AML-193 (cell line): Measurements from ENCODE around the gene HS2ST1.
A peak's percentile ranks its signal among the peaks of the same experiment; 100 is the strongest.
"Not testable (repeated sequence)": the region's sequence is repeated elsewhere in the genome, so short reads cannot be mapped to it uniquely, and the experiment has no call there.

ENCODE experiments used
- DNase-seq, 2 experiments: peaks; one replicate each; lab custom pipeline; 2025; lab: John Stamatoyannopoulos, UW

The HS2ST1 gene

GRCh38 chr1:86914601-86914997 is at the start of gene HS2ST1:
Gene HS2ST1 (plus strand): TSS chr1:86914635.
- no peak for DNase-seq

GRCh38 chr1:86865973-86866637 is 48.3 kb upstream of the HS2ST1 start:
- DNase-seq = no peak

- DNase-seq = peak in 1 of 2 experiments; percentile 4
Measured at GRCh38 chr1:86866665-86867064, 47.8 kb upstream of the HS2ST1 start.

GRCh38 chr1:86867278-86867677 is 47.2 kb upstream of the HS2ST1 start:
- DNase-seq = not testable (repeated sequence)

- DNase-seq = no peak
Measured at GRCh38 chr1:86868477-86868876, 46.0 kb upstream of the HS2ST1 start.

GRCh38 chr1:86871001-86871400 is 43.4 kb upstream of the HS2ST1 start:
- DNase-seq = no peak

GRCh38 chr1:86872086-86872485 is 42.3 kb upstream of the HS2ST1 start:
- no peak for DNase-seq

GRCh38 chr1:86875722-86876121 is 38.7 kb upstream of the HS2ST1 start:
- no peak for DNase-seq

- DNase-seq = no peak
Measured at GRCh38 chr1:86887479-86888162, 26.8 kb upstream of the HS2ST1 start.

GRCh38 chr1:86888327-86888726 is 26.1 kb upstream of the HS2ST1 start:
- no peak for DNase-seq

GRCh38 chr1:86899401-86899800 is 15.0 kb upstream of the HS2ST1 start:
- not testable (repeated sequence) for DNase-seq

- no peak for DNase-seq
Measured at GRCh38 chr1:86905875-86906274, 8.6 kb upstream of the HS2ST1 start.

GRCh38 chr1:86906419-86906818 is 8.0 kb upstream of the HS2ST1 start:
- no peak for DNase-seq

- no peak for DNase-seq
Measured at GRCh38 chr1:86912281-86912900, 2.0 kb upstream of the HS2ST1 start.

GRCh38 chr1:86913399-86913895 is 988 bp upstream of the HS2ST1 start:
- peak; percentile 20 to 30 for DNase-seq

GRCh38 chr1:86913896-86914600 is 387 bp upstream of the HS2ST1 start, which contains the start of gene SELENOF:
Gene SELENOF (minus strand): TSS chr1:86914126. CDS start chr1:86914111, 15 bp downstream.
- peak; percentile 98 for DNase-seq

GRCh38 chr1:86914998-86915736 is 732 bp downstream of the HS2ST1 start:
- peak in 1 of 2 experiments; percentile 33 for DNase-seq

GRCh38 chr1:86915737-86916235 is 1.4 kb downstream of the HS2ST1 start:
- no peak for DNase-seq

- no peak for DNase-seq
Measured at GRCh38 chr1:86916752-86917151, 2.3 kb downstream of the HS2ST1 start.

- DNase-seq = no peak
Measured at GRCh38 chr1:86922445-86922844, 8.0 kb downstream of the HS2ST1 start.

- DNase-seq = no peak
Measured at GRCh38 chr1:86924324-86924960, 10.0 kb downstream of the HS2ST1 start.
